C1 segment of cervical spinal cord (tissue), 14 donors: ENCODE results near the gene PAM.
"Not testable (repeated sequence)": the region's sequence is repeated elsewhere in the genome, so short reads cannot be mapped to it uniquely, and the experiment has no call there.

Experiments
- DNase-seq, 14 donors: peaks; one replicate each; lab custom pipeline; 2025; lab: John Stamatoyannopoulos, UW

PAM gene

DNA sequence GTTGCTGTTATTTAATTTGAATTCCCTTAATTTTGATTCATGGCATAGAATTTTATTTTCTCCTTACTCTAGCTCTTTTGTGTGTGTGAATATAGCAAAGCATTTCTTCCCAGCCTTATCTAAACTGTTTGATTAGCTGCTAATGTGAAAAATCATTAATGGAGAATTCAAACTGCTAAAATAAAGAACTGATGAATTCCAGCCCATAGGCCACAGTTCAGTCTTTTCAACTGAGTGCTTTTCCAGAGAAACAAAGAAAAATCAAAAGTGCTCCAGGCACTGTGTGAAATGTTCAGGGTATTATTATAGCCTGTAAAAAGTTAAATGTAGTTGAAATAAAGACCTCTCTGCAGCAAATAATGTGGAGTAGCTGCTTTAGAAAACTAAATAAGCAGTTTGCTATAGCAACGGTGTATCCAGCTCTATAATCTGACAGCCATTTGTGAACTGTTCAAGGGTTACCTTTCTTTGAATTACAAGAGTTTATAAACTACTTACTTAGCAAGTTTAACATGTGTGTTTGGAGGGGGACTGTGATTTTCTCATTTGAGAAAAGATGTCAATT, 241.0 kb downstream of the PAM start:
- DNase-seq: no peak

DNA sequence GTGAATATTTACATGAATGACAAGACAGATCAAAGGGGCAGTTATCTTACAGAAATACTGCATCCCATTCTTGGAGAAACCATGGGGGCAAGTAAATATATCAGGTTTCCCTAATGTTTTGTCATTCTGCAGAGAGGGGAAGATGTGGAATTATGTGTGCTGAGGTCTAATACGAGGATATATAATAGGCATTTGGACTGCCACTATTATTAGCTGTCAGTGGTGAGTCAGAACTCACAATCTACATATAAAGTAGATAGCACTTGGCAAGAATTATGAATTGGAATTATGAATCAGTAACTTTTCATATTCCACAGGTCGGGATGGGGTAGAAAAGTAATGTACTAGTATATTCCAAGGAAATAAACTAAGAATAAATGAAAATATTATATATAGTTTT, 243.1 kb downstream of the PAM start:
- DNase-seq: no peak

DNA sequence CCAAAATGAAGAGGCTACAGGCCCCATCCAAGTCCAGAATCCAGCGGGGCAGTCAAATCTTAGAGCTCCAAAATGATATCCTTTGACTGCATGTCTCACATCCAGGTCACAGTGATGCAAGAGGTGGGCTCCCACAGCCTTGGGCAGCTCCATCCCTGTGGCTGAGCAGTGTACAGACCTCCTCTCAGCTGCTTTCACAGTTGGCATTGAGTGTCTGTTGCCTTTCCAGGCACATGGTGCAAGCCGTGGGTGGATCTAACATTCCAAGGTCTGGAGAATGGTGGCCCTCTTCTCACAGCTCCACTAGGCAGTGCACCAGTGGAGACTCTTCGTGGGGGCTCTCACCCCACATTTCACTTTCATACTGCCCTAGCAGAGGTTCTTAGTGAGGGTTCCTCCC, 244.1 kb downstream of the PAM start:
- DNase-seq: no peak

DNA sequence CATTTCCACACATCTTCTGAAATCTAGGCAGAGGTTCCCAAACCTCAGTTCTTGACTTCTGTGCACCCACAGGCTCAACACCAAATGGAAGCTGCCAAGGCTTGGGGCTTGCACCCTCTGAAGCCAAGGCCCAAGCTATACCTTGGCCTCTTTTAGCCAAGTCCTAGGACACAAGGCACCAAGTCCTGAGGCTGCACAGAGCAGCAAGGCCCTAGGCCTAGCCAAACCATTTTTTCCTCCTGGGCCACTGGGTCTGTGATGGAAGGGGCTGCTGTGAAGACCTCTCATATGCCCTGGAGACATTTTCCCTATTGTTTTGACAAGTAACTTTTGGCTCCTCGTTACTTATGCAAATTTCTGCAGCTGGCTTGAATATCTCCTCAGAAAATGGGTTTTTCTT, 244.5 kb downstream of the PAM start:
- not testable (repeated sequence) for DNase-seq

DNA sequence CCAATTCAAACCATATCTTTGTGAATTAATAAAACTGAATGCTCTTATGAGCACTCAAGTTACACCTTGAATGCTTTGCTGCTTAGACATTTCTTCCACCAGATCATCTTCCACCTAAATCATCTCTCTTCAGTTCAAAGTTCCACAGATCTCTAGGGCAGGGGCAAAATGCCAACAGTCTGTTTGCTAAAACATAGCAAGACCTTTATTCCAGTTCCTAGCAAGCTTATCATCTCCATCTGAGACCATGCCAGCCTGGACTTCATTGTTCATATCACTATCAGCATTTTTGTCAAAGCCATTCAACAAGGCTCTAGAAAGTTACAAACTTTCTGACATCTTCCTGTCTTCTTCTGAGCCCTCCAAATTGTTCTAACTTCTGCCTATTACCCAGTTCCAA, 245.0 kb downstream of the PAM start:
- DNase-seq: no peak

GRCh38 chr5:103003872-103004271, 248.8 kb downstream of the PAM start:
- DNase-seq: no peak

- DNase-seq: no peak
These were observed 250.2 kb downstream of the PAM start for GRCh38 chr5:103005276-103005675.

- no peak for DNase-seq
These were observed 251.8 kb downstream of the PAM start for GRCh38 chr5:103006921-103007320.

GRCh38 chr5:103010168-103010567, 255.1 kb downstream of the PAM start:
- no peak for DNase-seq

- DNase-seq: no peak
These were observed 258.9 kb downstream of the PAM start for GRCh38 chr5:103013933-103014552.

DNA sequence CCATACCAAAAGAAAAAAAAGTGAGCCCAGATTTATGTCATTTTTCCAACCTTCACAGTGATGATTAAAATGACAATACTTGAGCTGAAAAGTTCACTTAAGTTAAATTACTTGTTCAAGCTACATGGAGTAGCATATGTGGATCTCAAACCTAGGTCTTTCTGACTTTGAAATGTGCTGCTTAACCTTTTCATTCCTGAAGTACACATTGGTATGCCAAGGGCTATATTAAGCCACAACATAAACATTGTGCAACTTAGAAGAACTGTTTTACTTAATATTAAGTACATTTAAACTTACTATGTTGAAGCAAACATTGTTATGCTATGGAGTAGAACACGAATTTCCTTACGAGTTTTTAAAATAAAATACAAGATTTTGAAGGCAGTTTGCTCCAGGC, 259.9 kb downstream of the PAM start:
- DNase-seq: no peak

- DNase-seq: no peak
These were observed 261.1 kb downstream of the PAM start for GRCh38 chr5:103016167-103016566.

GRCh38 chr5:103019804-103020203, 264.7 kb downstream of the PAM start:
- no peak for DNase-seq

- DNase-seq: no peak
These were observed 266.2 kb downstream of the PAM start for GRCh38 chr5:103021314-103021713.

GRCh38 chr5:103027267-103027666, 272.2 kb downstream of the PAM start:
- DNase-seq: no peak

DNA sequence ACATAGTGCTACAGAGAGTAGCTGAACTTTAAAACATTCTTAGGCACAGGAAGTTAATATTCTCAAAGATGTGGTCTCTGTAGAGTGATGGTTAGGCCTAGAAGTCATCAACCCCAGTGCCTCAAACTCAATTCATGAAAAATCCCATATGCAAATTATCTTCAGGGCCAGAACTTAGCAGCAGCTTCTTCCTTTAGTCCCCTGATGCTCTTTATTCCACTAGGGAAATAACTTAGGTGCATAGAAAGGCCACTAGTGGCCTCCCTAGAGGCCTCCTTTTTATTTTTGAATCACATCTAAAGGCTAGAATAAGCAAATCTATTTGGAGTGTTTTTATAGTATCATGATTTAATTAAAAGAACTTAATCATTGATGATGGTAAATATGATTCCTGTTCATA, 276.5 kb downstream of the PAM start:
- no peak for DNase-seq

DNA sequence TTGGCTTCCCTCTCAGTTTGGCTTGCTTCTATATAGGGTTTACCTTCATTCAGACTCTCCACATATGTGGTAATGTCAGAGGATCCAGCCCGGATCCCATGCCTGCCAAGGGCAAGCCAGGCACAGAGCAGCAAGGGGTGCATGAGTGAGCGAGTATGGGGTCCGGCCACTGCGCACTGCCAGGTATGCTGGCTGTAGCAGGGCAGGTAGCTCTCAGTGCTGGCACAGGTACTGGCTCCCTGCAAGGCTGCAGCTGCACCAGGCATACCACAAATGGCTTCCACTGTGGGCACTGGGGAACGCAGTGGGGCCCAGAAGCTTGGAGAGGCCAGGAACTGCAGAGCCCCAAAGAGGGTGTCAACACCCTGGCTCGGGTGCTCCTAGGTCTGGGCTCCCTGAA, 278.6 kb downstream of the PAM start:
- DNase-seq: no peak

DNA sequence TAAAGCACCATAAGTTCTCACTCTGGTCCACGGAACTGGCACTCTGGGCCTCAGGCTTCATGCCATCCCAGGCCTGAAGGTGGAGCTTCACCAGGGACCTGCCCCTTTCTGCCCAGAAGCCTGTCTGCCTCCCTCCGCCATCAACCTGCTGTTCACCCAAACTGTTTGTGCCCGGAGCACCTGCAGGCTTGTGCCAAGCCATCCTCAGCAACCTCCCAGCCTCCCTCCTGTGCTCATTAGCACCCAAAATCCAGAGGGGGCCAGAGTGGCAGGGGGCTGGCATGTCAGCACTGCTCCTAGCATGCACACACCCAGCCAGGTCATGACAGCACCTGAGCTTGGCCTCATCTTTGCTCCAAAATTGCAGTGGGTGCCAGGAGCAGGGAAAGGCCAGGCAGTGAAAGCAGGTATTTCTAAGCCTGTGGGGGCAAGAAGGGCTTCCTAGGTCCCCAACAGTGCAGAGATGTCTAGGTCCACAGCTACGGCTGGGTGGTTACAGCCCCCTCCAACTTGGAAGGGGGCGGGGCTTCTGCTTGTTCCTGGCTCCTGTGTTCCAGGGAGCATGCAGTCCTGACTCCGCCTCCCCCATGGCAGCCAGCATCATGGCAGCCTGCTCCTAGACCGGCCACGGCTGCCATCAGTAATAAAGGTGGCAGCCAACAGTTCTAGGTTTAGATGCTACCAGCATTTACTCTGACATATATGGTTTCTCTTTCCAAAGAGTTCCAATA, 279.7 kb downstream of the PAM start:
- no peak for DNase-seq

DNA sequence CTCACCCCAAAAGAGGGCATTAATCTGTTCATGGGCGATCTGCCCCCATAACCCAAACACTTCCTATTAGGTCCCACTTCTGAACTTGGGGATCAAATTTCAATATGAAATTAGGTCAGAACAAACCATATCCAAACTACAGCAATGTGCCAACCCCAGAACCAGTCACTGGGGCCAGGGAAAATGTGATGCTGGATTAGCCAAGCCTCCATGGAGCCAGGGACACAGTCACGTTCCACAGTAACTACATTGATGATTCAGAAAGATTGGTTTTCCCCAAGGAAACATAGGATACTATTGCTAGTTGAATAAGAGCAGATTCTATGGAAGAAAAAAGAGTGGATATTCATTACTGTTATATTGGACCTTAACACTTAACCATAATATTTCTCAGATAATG, 280.6 kb downstream of the PAM start:
- no peak for DNase-seq

GRCh38 chr5:103036601-103037000, 281.5 kb downstream of the PAM start:
- DNase-seq: no peak

DNA sequence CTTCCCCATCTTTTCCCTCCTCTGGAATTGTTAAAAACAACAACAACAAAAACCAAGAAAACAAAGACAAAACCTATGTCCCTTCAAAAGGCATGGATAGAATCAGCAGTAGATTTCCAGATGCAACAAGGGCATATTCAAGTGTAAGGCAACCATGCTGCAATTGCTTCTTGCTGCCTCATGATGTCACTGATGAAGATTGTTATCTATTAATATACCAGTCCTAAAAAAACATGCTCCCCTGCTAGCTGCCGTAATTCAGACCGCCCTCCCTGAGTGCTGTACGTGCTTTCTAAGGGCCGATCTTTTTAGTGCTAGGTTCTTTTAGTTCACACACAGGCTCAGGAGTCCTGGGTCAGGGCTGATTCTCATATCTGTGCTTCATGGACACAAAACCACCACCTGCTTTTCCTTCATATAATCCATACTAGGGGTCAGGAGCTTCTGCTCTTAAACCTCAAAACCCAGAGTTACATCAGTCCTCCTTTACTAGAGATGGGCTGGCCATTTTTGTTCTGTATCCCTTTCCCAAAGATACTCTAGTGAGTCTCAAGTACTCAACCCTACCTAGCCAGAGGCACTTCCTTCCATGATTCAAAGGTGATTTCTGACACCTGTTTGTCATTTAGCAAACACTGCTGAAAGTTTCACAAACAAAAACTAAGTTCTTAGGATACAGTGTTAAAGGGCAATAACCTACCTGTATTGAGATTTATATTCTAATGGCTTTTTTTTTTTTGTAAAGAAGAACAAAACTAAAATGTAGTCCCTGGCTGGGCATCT, 282.8 kb downstream of the PAM start:
- no peak for DNase-seq

DNA sequence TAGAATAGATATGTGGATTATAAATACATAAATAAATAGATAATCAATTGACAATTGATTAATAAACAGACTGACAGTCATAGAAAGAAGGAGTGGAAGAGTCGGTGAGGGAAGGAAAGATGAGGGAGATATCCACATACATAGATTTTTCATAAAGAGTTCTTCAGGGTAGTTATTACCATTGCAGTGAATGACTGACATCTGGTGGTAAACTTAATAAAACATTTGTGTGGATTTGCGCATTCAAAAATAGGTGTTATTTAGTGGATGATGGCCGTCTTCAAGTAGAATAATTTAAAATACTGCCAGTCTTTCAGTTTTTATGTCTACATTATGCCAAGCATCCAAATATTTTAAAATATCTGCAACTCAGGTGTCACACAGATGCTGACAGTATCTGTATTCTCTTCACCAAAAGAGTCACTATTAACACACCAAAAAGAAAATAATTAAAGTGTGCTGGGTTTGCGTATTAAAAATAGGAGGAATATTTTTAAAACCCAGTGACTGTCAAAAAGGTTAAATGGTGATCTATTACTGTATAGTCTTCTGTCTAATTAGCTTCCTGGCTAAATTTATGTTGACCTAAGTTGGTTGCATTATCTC, 286.1 kb downstream of the PAM start:
- DNase-seq: peak in 1 of 14 donors; percentile 23
